Astrocyte (in vitro differentiated cells and primary cell): Measurements from ENCODE around the gene LRRTM4. TPM values are rescaled to one million over a fixed set of nuclear protein-coding genes. Genes with fewer than 3 reads are reported as not detected.

Source experiments
- DNase-seq: peaks from one replicate; pipeline ENCODE4 v3.0.0-alpha.2; 2010; ENCODE audit warnings: low read depth
- FAIRE-seq: peaks from 2 replicates; lab custom pipeline; 2011; peaks lifted over from hg19 to GRCh38; lab: Jason Lieb, UNC
- H2AFZ ChIP-seq: 2 replicates; pipeline ENCODE4 v1.6.0; 2012; ENCODE audit warnings: low read depth, low read length, inconsistent platforms
- H3K27ac ChIP-seq: 2 replicates; pipeline ENCODE4 v1.5.1; 2011; ENCODE audit warnings: low read depth, low read length, inconsistent platforms
- H3K27me3 ChIP-seq: 2 replicates; pipeline ENCODE4 v1.6.0; 2011; ENCODE audit warnings: low read length, inconsistent platforms; ENCODE audit not compliant: insufficient read depth
- H3K36me3 ChIP-seq: 2 replicates; pipeline ENCODE4 v1.5.1; 2011; ENCODE audit warnings: low read length, inconsistent platforms; ENCODE audit not compliant: insufficient read depth
- H3K4me1 ChIP-seq: 2 replicates; pipeline ENCODE4 v1.5.1; 2011; ENCODE audit warnings: low read length, inconsistent platforms; ENCODE audit not compliant: insufficient read depth
- H3K4me2 ChIP-seq: 2 replicates; pipeline ENCODE4 v1.6.0; 2012; ENCODE audit warnings: low read length, inconsistent platforms
- H3K4me3 ChIP-seq: 2 replicates; pipeline ENCODE4 v1.5.1; 2011; ENCODE audit warnings: low read depth, mild to moderate bottlenecking, low read length, inconsistent platforms; ENCODE audit not compliant: insufficient read depth
- H3K79me2 ChIP-seq: 2 replicates; pipeline ENCODE4 v1.6.0; 2012; ENCODE audit warnings: mild to moderate bottlenecking, low read length, inconsistent platforms; ENCODE audit not compliant: insufficient read depth
- H3K9ac ChIP-seq: 2 replicates; pipeline ENCODE4 v1.6.0; 2012; ENCODE audit warnings: mild to moderate bottlenecking, low read length, inconsistent platforms
- H3K9me3 ChIP-seq: 2 replicates; pipeline ENCODE4 v1.5.1; 2012; ENCODE audit warnings: low read depth, mild to moderate bottlenecking, low read length, inconsistent platforms; ENCODE audit not compliant: insufficient read depth
- H4K20me1 ChIP-seq: 2 replicates; pipeline ENCODE4 v1.6.0; 2012; ENCODE audit warnings: low read length, inconsistent platforms; ENCODE audit not compliant: insufficient read depth
- H3K27ac Mint-ChIP-seq: one replicate; pipeline ENCODE4 v1.8.0; 2021; ENCODE audit warnings: mild to moderate bottlenecking, mixed read lengths; ENCODE audit not compliant: unreplicated experiment
- H3K27me3 Mint-ChIP-seq: one replicate; pipeline ENCODE4 v1.8.0; 2021; ENCODE audit warnings: low read depth, mixed read lengths; ENCODE audit not compliant: unreplicated experiment
- H3K36me3 Mint-ChIP-seq: one replicate; pipeline ENCODE4 v1.8.0; 2021; ENCODE audit warnings: low read depth, mixed read lengths; ENCODE audit not compliant: unreplicated experiment
- H3K4me1 Mint-ChIP-seq: one replicate; pipeline ENCODE4 v1.8.0; 2021; ENCODE audit warnings: low read depth, mixed read lengths; ENCODE audit not compliant: unreplicated experiment
- H3K4me3 Mint-ChIP-seq: one replicate; pipeline ENCODE4 v1.8.0; 2021; ENCODE audit warnings: mild to moderate bottlenecking, moderate library complexity, mixed read lengths; ENCODE audit not compliant: unreplicated experiment
- H3K9me3 Mint-ChIP-seq: one replicate; pipeline ENCODE4 v1.8.0; 2021; ENCODE audit warnings: mild to moderate bottlenecking, mixed read lengths; ENCODE audit not compliant: unreplicated experiment
- EZH2 ChIP-seq: IDR thresholded peaks from 2 replicates; pipeline ENCODE4 v1.6.1; 2012; ENCODE audit warnings: mild to moderate bottlenecking, low read length, inconsistent platforms; ENCODE audit not compliant: insufficient read depth
- total RNA-seq: library from RNA; stranded (reverse); gene quantifications from 2 replicates; pipeline ENCODE4 v1.2.1, GENCODE V29; 2021
- TF ChIP-seq, protein P1 (sequence below): IDR thresholded peaks from 2 replicates; pipeline ENCODE4 v1.5.1; 2011; ENCODE audit warnings: low read depth, mild to moderate bottlenecking, inconsistent platforms, low read length, moderate library complexity; ENCODE audit not compliant: insufficient read depth

The LRRTM4 gene
- total RNA-seq, 1 donor from 2014 or later: 0.59 TPM

DNA sequence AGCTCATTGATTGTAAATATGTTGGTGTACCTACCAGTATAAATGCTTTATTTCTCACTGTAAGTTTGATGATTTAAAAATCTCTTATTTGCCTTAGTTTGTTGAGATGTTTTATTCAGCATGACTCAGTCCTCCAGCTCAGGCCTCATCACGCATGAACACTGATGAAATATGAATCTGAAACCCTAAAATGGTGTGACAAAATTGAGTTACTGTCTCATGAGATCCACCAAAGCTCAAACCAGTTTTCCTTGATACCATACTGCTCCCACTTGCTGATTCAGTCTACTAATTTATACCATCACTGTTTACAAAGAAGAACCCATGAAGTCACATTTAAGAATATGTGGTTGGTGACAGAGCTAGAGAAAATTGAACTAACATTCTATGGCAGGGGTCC, 524.9 kb downstream of the LRRTM4 start:
- Histone ChIP-seq H3K27me3 (no peaks in the 10 kb centered on the region), H4K20me1 (no peaks in the 10 kb centered on the region), H3K9me3 (no peaks in the 10 kb centered on the region), H3K36me3 (no peaks in the 10 kb centered on the region), H2AFZ (no peak overlapping the region), H3K4me2 (no peak overlapping the region), H3K27ac (no peak overlapping the region), H3K4me1 (no peaks in the 10 kb centered on the region), H3K9ac (no peak overlapping the region), H3K79me2 (no peaks in the 10 kb centered on the region), H3K4me3 (no peak overlapping the region)
- Mint-ChIP-seq H3K27me3 (no peaks in the 10 kb centered on the region), H3K4me3 (no peak overlapping the region), H3K27ac (no peak overlapping the region), H3K4me1 (peaks cover 4% of the 10 kb centered on the region), H3K9me3 (no peaks in the 10 kb centered on the region), H3K36me3 (no peaks in the 10 kb centered on the region)
- DNase-seq (no peak), FAIRE-seq (no peak)
- TF ChIP-seq, protein P1, sequence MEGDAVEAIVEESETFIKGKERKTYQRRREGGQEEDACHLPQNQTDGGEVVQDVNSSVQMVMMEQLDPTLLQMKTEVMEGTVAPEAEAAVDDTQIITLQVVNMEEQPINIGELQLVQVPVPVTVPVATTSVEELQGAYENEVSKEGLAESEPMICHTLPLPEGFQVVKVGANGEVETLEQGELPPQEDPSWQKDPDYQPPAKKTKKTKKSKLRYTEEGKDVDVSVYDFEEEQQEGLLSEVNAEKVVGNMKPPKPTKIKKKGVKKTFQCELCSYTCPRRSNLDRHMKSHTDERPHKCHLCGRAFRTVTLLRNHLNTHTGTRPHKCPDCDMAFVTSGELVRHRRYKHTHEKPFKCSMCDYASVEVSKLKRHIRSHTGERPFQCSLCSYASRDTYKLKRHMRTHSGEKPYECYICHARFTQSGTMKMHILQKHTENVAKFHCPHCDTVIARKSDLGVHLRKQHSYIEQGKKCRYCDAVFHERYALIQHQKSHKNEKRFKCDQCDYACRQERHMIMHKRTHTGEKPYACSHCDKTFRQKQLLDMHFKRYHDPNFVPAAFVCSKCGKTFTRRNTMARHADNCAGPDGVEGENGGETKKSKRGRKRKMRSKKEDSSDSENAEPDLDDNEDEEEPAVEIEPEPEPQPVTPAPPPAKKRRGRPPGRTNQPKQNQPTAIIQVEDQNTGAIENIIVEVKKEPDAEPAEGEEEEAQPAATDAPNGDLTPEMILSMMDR: no peak
- no peak for TF ChIP-seq EZH2

DNA sequence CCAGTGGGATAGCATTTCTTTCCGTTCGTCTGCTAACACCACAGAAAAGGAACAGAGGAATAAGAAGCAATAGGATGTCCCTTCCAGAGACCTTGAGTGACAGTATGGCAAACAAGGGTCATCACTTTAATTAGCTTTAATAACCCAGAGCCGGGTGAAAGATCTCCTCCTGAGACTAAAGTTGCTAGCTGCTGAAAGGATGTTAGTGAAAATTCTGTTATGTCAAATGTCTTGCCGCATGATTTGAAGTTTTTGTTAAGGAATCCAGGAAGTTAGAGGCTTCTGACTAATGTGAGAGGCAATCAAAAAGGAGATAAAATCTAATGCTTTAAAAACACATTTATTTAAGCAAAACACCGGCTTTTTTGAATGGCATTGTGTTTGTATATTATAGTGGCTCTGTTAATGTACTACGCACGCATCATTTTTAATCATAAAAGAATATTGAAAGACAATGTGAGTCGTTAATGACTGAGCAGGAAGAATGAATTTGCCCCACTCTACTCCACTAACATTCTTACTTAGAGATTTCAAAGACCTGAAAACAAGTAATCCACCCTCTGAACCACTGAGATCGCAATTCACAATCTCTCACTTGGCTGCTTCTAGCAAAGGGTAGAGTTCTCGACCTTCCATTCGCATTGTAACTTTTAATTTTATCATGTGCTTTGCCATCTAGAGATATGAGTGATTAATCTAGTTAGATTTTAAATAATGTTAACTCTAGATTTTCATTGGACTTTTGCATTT, 536.6 kb downstream of the LRRTM4 start:
- no peak for FAIRE-seq
- peak overlapping the region; percentile 50 for H2AFZ ChIP-seq
- no peak overlapping the region for H3K4me3 ChIP-seq
- H4K20me1 ChIP-seq: no peaks in the 10 kb centered on the region
- no peaks in the 10 kb centered on the region for H3K27me3 Mint-ChIP-seq
- no peaks in the 10 kb centered on the region for H3K4me1 ChIP-seq
- no peak overlapping the region for H3K4me3 Mint-ChIP-seq
- peak overlapping the region; percentile 53 for H3K4me2 ChIP-seq
- H3K27ac Mint-ChIP-seq: no peak overlapping the region
- no peaks in the 10 kb centered on the region for H3K9me3 ChIP-seq
- H3K9ac ChIP-seq: no peak overlapping the region
- no peaks in the 10 kb centered on the region for H3K36me3 ChIP-seq
- H3K79me2 ChIP-seq: no peaks in the 10 kb centered on the region
- TF ChIP-seq, protein P1: no peak
- TF ChIP-seq EZH2: no peak
- no peak overlapping the region for H3K27ac ChIP-seq
- H3K36me3 Mint-ChIP-seq: no peaks in the 10 kb centered on the region
- no peak for DNase-seq
- H3K9me3 Mint-ChIP-seq: no peaks in the 10 kb centered on the region
- no peaks in the 10 kb centered on the region for H3K27me3 ChIP-seq
- peaks cover 5% of the 10 kb centered on the region for H3K4me1 Mint-ChIP-seq

DNA sequence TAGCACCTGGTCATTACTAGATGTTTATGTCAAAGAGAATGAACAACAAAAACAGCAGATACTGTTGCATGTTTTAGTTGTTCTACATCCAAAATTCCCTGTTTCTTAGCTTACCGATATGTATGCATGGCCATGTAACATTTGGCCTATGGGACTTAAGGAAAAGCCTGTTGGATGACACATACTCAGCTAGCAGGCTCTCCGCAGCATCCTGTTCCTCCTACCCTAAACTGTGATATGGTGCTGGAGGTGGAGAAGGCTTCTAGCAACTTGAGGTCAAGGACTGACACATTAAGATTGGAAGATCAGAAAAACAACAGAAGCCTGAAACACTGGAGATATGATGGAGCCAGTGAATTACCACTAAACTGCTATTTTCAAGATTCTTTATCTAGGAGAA, 537.8 kb downstream of the LRRTM4 start:
- no peak for TF ChIP-seq EZH2
- TF ChIP-seq, protein P1: no peak
- Histone ChIP-seq H3K9ac (no peak overlapping the region), H3K4me3 (no peak overlapping the region), H3K79me2 (no peaks in the 10 kb centered on the region), H3K9me3 (no peaks in the 10 kb centered on the region), H3K27me3 (no peaks in the 10 kb centered on the region), H3K36me3 (no peaks in the 10 kb centered on the region), H3K27ac (no peak overlapping the region), H3K4me2 (no peak overlapping the region), H4K20me1 (no peaks in the 10 kb centered on the region), H2AFZ (no peak overlapping the region), H3K4me1 (no peaks in the 10 kb centered on the region)
- Mint-ChIP-seq H3K36me3 (no peaks in the 10 kb centered on the region), H3K4me1 (peaks cover 5% of the 10 kb centered on the region), H3K9me3 (no peaks in the 10 kb centered on the region), H3K4me3 (no peak overlapping the region), H3K27me3 (no peaks in the 10 kb centered on the region), H3K27ac (no peak overlapping the region)
- FAIRE-seq: no peak
- no peak for DNase-seq
